DOHH2 (cell line): ENCODE results near the gene RHO.

Source experiments
- H3F3A ChIP-seq: fragments of 200-600 bp; sonication (generic), shearing (Covaris generic); 2 replicates; pipeline ENCODE4 v1.6.0; 2016; ENCODE audit warnings: antibody characterized with exemption, mild to moderate bottlenecking; ENCODE audit not compliant: control insufficient read depth, insufficient read depth
- H3K27ac ChIP-seq: fragments of 200-600 bp; sonication (generic); 2 replicates; pipeline ENCODE4 v1.5.1; 2014; ENCODE audit warnings: low read depth, mild to moderate bottlenecking, low read length, moderate library complexity
- H3K27me3 ChIP-seq: fragments of 200-600 bp; sonication (generic); 2 replicates; pipeline ENCODE4 v1.6.1; 2014; ENCODE audit warnings: mild to moderate bottlenecking, low read length, mixed read lengths; ENCODE audit not compliant: control insufficient read depth
- H3K36me3 ChIP-seq: fragments of 200-600 bp; sonication (generic); 2 replicates; pipeline ENCODE4 v1.6.1; 2014; ENCODE audit warnings: mild to moderate bottlenecking, low read length, moderate library complexity, mixed read lengths; ENCODE audit not compliant: control insufficient read depth
- H3K4me1 ChIP-seq: fragments of 200-600 bp; sonication (generic); 2 replicates; pipeline ENCODE4 v1.6.1; 2014; ENCODE audit warnings: mild to moderate bottlenecking, low read length, mixed read lengths; ENCODE audit not compliant: control insufficient read depth
- H3K4me2 ChIP-seq: fragments of 200-600 bp; sonication (generic); 2 replicates; pipeline ENCODE4 v1.6.0; 2014; ENCODE audit warnings: mild to moderate bottlenecking, low read length, moderate library complexity
- H3K4me3 ChIP-seq: fragments of 200-600 bp; sonication (generic); 2 replicates; pipeline ENCODE4 v1.5.1; 2014; ENCODE audit warnings: mild to moderate bottlenecking, low read length, mixed read lengths
- H3K79me2 ChIP-seq: fragments of 200-600 bp; sonication (generic); 2 replicates; pipeline ENCODE4 v1.6.1; 2014; ENCODE audit warnings: mild to moderate bottlenecking, low read length, mixed read lengths; ENCODE audit not compliant: control insufficient read depth
- H3K9me2 ChIP-seq: fragments of 200-600 bp; sonication (generic); replicated peaks from 2 replicates; pipeline ENCODE4 v1.6.1; 2014; ENCODE audit warnings: mild to moderate bottlenecking, low read length, mixed read lengths; ENCODE audit not compliant: control insufficient read depth
- H3K9me3 ChIP-seq: fragments of 200-600 bp; sonication (generic); 2 replicates; pipeline ENCODE4 v1.6.1; 2014; ENCODE audit warnings: antibody characterized with exemption, low read length, mixed read lengths; ENCODE audit not compliant: control insufficient read depth, insufficient read depth
- H4K20me1 ChIP-seq: fragments of 200-600 bp; sonication (generic); 2 replicates; pipeline ENCODE4 v1.6.0; 2014; ENCODE audit warnings: low read depth, mild to moderate bottlenecking, antibody characterized with exemption, low read length, moderate library complexity; ENCODE audit not compliant: control insufficient read depth, insufficient read depth
- CTCF ChIP-seq: fragments of 200-600 bp; sonication (generic); IDR thresholded peaks from one replicate; pipeline ENCODE4 v1.5.1; 2014; ENCODE audit warnings: antibody characterized with exemption, mild to moderate bottlenecking, low read depth, low read length; ENCODE audit not compliant: poor library complexity, severe bottlenecking
- EZH2phosphoT487 ChIP-seq: fragments of 200-600 bp; sonication (generic); IDR thresholded peaks from 2 replicates; pipeline ENCODE4 v1.6.1; 2017; ENCODE audit warnings: borderline replicate concordance, mild to moderate bottlenecking, antibody characterized with exemption, low read length, moderate library complexity, mixed read lengths

Gene RHO

GRCh38 chr3:129519449-129519848 lies 9.0 kb upstream of the RHO start:
- Histone ChIP-seq H3K9me2 (no peaks in the 10 kb centered on the region), H4K20me1 (no peaks in the 10 kb centered on the region), H3K9me3 (no peaks in the 10 kb centered on the region), H3K27me3 (no peaks in the 10 kb centered on the region), H3K36me3 (no peaks in the 10 kb centered on the region), H3K79me2 (no peaks in the 10 kb centered on the region), H3K4me1 (no peaks in the 10 kb centered on the region), H3K4me3 (no peak overlapping the region), H3F3A (no peaks in the 10 kb centered on the region), H3K27ac (no peak overlapping the region), H3K4me2 (no peak overlapping the region)
- TF ChIP-seq EZH2phosphoT487 (no peak), CTCF (no peak)

- H3F3A ChIP-seq, result no peaks in the 10 kb centered on the region
- H3K9me3 ChIP-seq, result no peaks in the 10 kb centered on the region
- H3K4me1 ChIP-seq, result no peaks in the 10 kb centered on the region
- no peaks in the 10 kb centered on the region for H3K79me2 ChIP-seq
- H3K4me2 ChIP-seq, result no peak overlapping the region
- H3K36me3 ChIP-seq, result no peaks in the 10 kb centered on the region
- H3K27me3 ChIP-seq, result no peaks in the 10 kb centered on the region
- H4K20me1 ChIP-seq, result no peaks in the 10 kb centered on the region
- no peaks in the 10 kb centered on the region for H3K9me2 ChIP-seq
- H3K4me3 ChIP-seq, result no peak overlapping the region
- TF ChIP-seq EZH2phosphoT487 (no peak), CTCF (no peak)
- no peak overlapping the region for H3K27ac ChIP-seq
These were observed 8.3 kb upstream of the RHO start for GRCh38 chr3:129519896-129520715.

- Histone ChIP-seq H3K9me2 (no peaks in the 10 kb centered on the region), H4K20me1 (no peaks in the 10 kb centered on the region), H3F3A (no peaks in the 10 kb centered on the region), H3K27ac (no peak overlapping the region), H3K4me3 (no peak overlapping the region), H3K79me2 (no peaks in the 10 kb centered on the region), H3K36me3 (no peaks in the 10 kb centered on the region), H3K4me2 (no peak overlapping the region), H3K4me1 (peaks cover 6% of the 10 kb centered on the region), H3K27me3 (no peaks in the 10 kb centered on the region), H3K9me3 (no peaks in the 10 kb centered on the region)
- no peak for TF ChIP-seq EZH2phosphoT487
- TF ChIP-seq CTCF, result no peak
These were observed 7.5 kb upstream of the RHO start for GRCh38 chr3:129520960-129521359.
